Stimulated activated CD8-positive, alpha-beta memory T cell treated with anti-CD3 and anti-CD28 coated beads, Interleukin-2, amount 100 ng/mL, for 48 hours (primary cell): ENCODE results near the gene TNFSF9.
"Not testable (repeated sequence)": the region's sequence is repeated elsewhere in the genome, so short reads cannot be mapped to it uniquely, and the experiment has no call there.

Source experiments
- DNase-seq, 2 donors: peaks; one replicate each; pipeline ENCODE4 v3.0.0-alpha.2; 2020; ENCODE audit warnings: low read depth in 2 of 2

TNFSF9 gene

GRCh38 chr19:6532244-6532999 is 1.6 kb downstream of the TNFSF9 start:
- no peak for DNase-seq

GRCh38 chr19:6533000-6533328 is 2.1 kb downstream of the TNFSF9 start:
- DNase-seq = no peak

GRCh38 chr19:6533746-6534418 is 3.1 kb downstream of the TNFSF9 start:
- no peak for DNase-seq

GRCh38 chr19:6534451-6535093 is 3.7 kb downstream of the TNFSF9 start:
- no peak for DNase-seq

GRCh38 chr19:6535558-6536137 is 4.8 kb downstream of the TNFSF9 start:
- DNase-seq = no peak

GRCh38 chr19:6539514-6539913 is 8.7 kb downstream of the TNFSF9 start:
- DNase-seq = no peak

GRCh38 chr19:6540918-6541689 is 10.3 kb downstream of the TNFSF9 start:
- no peak for DNase-seq

- no peak for DNase-seq
These were observed 13.1 kb downstream of the TNFSF9 start for GRCh38 chr19:6543866-6544347.

GRCh38 chr19:6550679-6551078 is 19.9 kb downstream of the TNFSF9 start:
- DNase-seq = not testable (repeated sequence)

GRCh38 chr19:6551091-6551490 is 20.3 kb downstream of the TNFSF9 start:
- DNase-seq = no peak

- DNase-seq = peak; percentile 57 to 72
These were observed 21.0 kb downstream of the TNFSF9 start for GRCh38 chr19:6551607-6552450.

- DNase-seq = no peak
These were observed 25.2 kb downstream of the TNFSF9 start for GRCh38 chr19:6556043-6556449.

GRCh38 chr19:6556480-6557195 is 25.8 kb downstream of the TNFSF9 start:
- DNase-seq = no peak

GRCh38 chr19:6562437-6562836 is 31.6 kb downstream of the TNFSF9 start:
- not testable (repeated sequence) for DNase-seq

GRCh38 chr19:6564393-6564792 is 33.6 kb downstream of the TNFSF9 start:
- DNase-seq = no peak

GRCh38 chr19:6566727-6567126 is 35.9 kb downstream of the TNFSF9 start:
- DNase-seq = not testable (repeated sequence)

- no peak for DNase-seq
These were observed 37.2 kb downstream of the TNFSF9 start for GRCh38 chr19:6568010-6568526.

- DNase-seq = no peak
These were observed 38.0 kb downstream of the TNFSF9 start for GRCh38 chr19:6568816-6569215.

- no peak for DNase-seq
These were observed 39.9 kb downstream of the TNFSF9 start for GRCh38 chr19:6570764-6571163.

- DNase-seq = no peak
These were observed 40.3 kb downstream of the TNFSF9 start for GRCh38 chr19:6571167-6571566.
